ENCODE data around the gene DNAH5. TPM values are rescaled to one million over a fixed set of nuclear protein-coding genes. Genes with fewer than 3 reads are reported as not detected.

The DNAH5 gene
- total RNA-seq, 1 donor from 2014 or later, result 0.49 TPM

GRCh38 chr5:13865312-13865711, 79.2 kb downstream of the DNAH5 start:
- TF ChIP-seq POLR2AphosphoS5 (IDR thresholded peaks at IDR 0.05; ENCODE audit: insufficient read depth in 1 of 2, low read depth in 1 of 2) (no peak), CTCF (IDR thresholded peaks at IDR 0.05) (no peak), POLR2A (IDR thresholded peaks at IDR 0.05) (no peak)
- Histone ChIP-seq H3K27ac (no peak overlapping the region), H3K9me3 (no peaks in the 10 kb centered on the region), H3K36me3 (no peaks in the 10 kb centered on the region), H3K4me1 (no peaks in the 10 kb centered on the region), H3K4me3 (no peak overlapping the region), H3K27me3 (no peaks in the 10 kb centered on the region)
- intact Hi-C loops (cut with DNase I), result no loop called here
- DNase-seq (ENCODE audit: extremely low spot score in 2 of 2), result no peak

GRCh38 chr5:13860146-13860545, 84.3 kb downstream of the DNAH5 start:
- Histone ChIP-seq H3K27ac (no peak overlapping the region), H3K4me1 (no peaks in the 10 kb centered on the region), H3K36me3 (no peaks in the 10 kb centered on the region), H3K9me3 (no peaks in the 10 kb centered on the region), H3K27me3 (no peaks in the 10 kb centered on the region), H3K4me3 (no peak overlapping the region)
- DNase-seq (ENCODE audit: extremely low spot score in 2 of 2), result no peak
- no peak for TF ChIP-seq POLR2A (IDR thresholded peaks at IDR 0.05)
- no peak for TF ChIP-seq POLR2AphosphoS5 (IDR thresholded peaks at IDR 0.05; ENCODE audit: insufficient read depth in 1 of 2, low read depth in 1 of 2)
- TF ChIP-seq CTCF (IDR thresholded peaks at IDR 0.05), result no peak
- intact Hi-C loops (cut with DNase I), result no loop called here

- Histone ChIP-seq H3K4me1 (no peaks in the 10 kb centered on the region), H3K4me3 (no peak overlapping the region), H3K36me3 (no peaks in the 10 kb centered on the region), H3K27ac (no peak overlapping the region), H3K27me3 (no peaks in the 10 kb centered on the region), H3K9me3 (no peaks in the 10 kb centered on the region)
- TF ChIP-seq POLR2A (IDR thresholded peaks at IDR 0.05), result no peak
- TF ChIP-seq CTCF (IDR thresholded peaks at IDR 0.05), result no peak
- TF ChIP-seq POLR2AphosphoS5 (IDR thresholded peaks at IDR 0.05; ENCODE audit: insufficient read depth in 1 of 2, low read depth in 1 of 2), result no peak
- DNase-seq (ENCODE audit: extremely low spot score in 2 of 2), result no peak
- intact Hi-C loops (cut with DNase I), result no loop called here
These were observed 85.0 kb downstream of the DNAH5 start for GRCh38 chr5:13859270-13860065.

GRCh38 chr5:13843175-13843846, 101.2 kb downstream of the DNAH5 start:
- Histone ChIP-seq H3K27ac (no peak overlapping the region), H3K4me3 (no peak overlapping the region), H3K27me3 (no peaks in the 10 kb centered on the region), H3K9me3 (no peaks in the 10 kb centered on the region), H3K36me3 (no peaks in the 10 kb centered on the region), H3K4me1 (no peaks in the 10 kb centered on the region)
- intact Hi-C loops (cut with DNase I), result no loop called here
- TF ChIP-seq POLR2A (IDR thresholded peaks at IDR 0.05), result no peak
- TF ChIP-seq CTCF (IDR thresholded peaks at IDR 0.05), result no peak
- TF ChIP-seq POLR2AphosphoS5 (IDR thresholded peaks at IDR 0.05; ENCODE audit: insufficient read depth in 1 of 2, low read depth in 1 of 2), result no peak
- no peak for DNase-seq (ENCODE audit: extremely low spot score in 2 of 2)

- no peaks in the 10 kb centered on the region for H3K27me3 ChIP-seq
- DNase-seq (ENCODE audit: extremely low spot score in 2 of 2), result no peak
- H3K27ac ChIP-seq, result no peak overlapping the region
- TF ChIP-seq CTCF (IDR thresholded peaks at IDR 0.05), result no peak
- TF ChIP-seq POLR2AphosphoS5 (IDR thresholded peaks at IDR 0.05; ENCODE audit: insufficient read depth in 1 of 2, low read depth in 1 of 2), result no peak
- no peak for TF ChIP-seq POLR2A (IDR thresholded peaks at IDR 0.05)
- H3K4me3 ChIP-seq, result no peak overlapping the region
- no peaks in the 10 kb centered on the region for H3K36me3 ChIP-seq
- H3K9me3 ChIP-seq, result no peaks in the 10 kb centered on the region
- intact Hi-C loops (cut with DNase I), result no loop called here
- no peaks in the 10 kb centered on the region for H3K4me1 ChIP-seq
These were observed 111.0 kb downstream of the DNAH5 start for GRCh38 chr5:13833440-13833839.

Data from vagina (tissue), 2 donors.